HL-60 (cell line): Measurements from ENCODE around the gene COL6A3.

Source experiments
- CTCF ChIP-seq: IDR thresholded peaks from one replicate; pipeline ENCODE4 v1.5.1; 2011; ENCODE audit warnings: low read length, control low read depth, inconsistent platforms; ENCODE audit not compliant: insufficient read depth
- GABPA ChIP-seq: IDR thresholded peaks from 2 replicates; pipeline ENCODE4 v1.6.1; 2012; ENCODE audit warnings: low read depth
- POLR2AphosphoS5 ChIP-seq: IDR thresholded peaks from 2 replicates; pipeline ENCODE4 v1.6.1; 2012; ENCODE audit warnings: low read depth
- REST ChIP-seq: IDR thresholded peaks from 2 replicates; pipeline ENCODE4 v1.6.1; 2012; ENCODE audit warnings: low read depth; ENCODE audit not compliant: insufficient replicate concordance
- SPI1 ChIP-seq: IDR thresholded peaks from 2 replicates; pipeline ENCODE4 v1.6.1; 2012; ENCODE audit warnings: low read depth, mild to moderate bottlenecking, borderline replicate concordance

DNA sequence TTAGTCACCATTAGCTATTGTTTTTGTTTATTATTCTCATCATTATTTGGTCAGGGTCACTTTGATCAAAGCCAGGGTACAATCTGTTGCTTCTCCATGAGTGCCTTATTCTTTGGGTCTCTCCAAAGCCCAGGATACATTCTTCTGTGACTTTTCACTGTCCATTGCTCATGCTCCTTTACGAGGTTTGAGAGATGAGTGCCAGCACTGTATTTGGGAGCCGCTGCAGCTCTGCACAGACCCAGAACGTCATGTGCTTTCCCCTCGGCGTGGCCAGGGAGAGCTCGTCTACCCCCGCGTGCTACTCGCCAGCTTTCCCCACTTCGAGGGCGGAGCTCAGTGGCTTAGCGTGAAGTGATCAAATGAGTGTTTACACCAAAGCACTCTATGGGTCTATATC lies 123.7 kb downstream of the COL6A3 start:
- TF ChIP-seq REST (no peak), CTCF (no peak), SPI1 (no peak), POLR2AphosphoS5 (no peak), GABPA (no peak)
